Stomach (tissue), 4 donors: ENCODE results near the gene DMAC1.

Source experiments
- POLR2A ChIP-seq, 4 donors: fragments of 450-650 bp; IDR thresholded peaks; one replicate each; pipeline ENCODE4 v1.6.1; 2016; ENCODE audit warnings: antibody characterized with exemption in 4 of 4, control low read depth in 2 of 4, mild to moderate bottlenecking in 1 of 4, moderate library complexity in 1 of 4
- POLR2AphosphoS5 ChIP-seq, 3 donors: sonication (generic); formaldehyde crosslinking; IDR thresholded peaks; one replicate each; pipeline ENCODE4 v1.6.1; 2016; ENCODE audit warnings: antibody characterized with exemption in 3 of 3
- TF ChIP-seq, protein P1 (sequence below), 7 experiments: fragments of 450-650 bp in 4 of 7; fragments of 200-600 bp in 3 of 7; sonication (generic) in 3 of 7; IDR thresholded peaks; one replicate each; pipeline ENCODE4 v1.5.1; 2016 to 2019; ENCODE audit warnings: antibody characterized with exemption in 7 of 7, control low read depth in 2 of 7, mild to moderate bottlenecking in 1 of 7

DNA sequence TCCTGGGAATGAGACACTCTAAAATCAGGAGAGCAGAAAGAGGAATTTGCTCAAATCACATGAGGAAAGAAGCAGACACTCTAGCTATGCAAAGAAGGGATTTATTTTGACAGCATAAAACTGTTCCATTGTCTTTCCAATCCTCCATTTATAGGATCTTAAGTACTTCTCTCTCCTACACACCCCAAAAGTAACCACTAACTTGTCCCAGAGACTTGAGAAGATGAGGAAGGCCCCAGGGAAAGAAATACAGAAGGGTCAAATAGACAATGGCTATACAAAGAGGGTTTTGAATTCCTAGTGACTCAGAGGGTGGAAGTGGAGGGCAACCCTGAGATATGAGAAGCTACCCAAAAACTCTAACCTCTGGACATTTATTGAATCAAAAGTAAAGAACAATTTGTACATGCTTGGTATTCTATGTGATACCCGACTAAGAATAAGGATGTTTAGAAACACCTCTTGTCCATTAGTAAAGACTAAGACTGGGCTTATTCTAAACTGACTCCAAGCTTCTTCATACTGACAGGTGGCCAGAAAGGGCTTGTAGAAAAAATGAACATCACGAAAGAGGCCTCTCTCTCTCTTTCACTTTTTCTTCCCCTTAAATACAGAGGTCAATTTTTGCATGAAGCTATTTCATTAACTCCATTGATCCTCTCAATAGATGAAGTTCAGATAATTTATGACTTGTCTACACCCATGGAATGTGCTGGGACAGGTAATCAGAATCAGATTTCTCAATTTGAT is 20.6 kb downstream of the DMAC1 start:
- TF ChIP-seq, protein P1, sequence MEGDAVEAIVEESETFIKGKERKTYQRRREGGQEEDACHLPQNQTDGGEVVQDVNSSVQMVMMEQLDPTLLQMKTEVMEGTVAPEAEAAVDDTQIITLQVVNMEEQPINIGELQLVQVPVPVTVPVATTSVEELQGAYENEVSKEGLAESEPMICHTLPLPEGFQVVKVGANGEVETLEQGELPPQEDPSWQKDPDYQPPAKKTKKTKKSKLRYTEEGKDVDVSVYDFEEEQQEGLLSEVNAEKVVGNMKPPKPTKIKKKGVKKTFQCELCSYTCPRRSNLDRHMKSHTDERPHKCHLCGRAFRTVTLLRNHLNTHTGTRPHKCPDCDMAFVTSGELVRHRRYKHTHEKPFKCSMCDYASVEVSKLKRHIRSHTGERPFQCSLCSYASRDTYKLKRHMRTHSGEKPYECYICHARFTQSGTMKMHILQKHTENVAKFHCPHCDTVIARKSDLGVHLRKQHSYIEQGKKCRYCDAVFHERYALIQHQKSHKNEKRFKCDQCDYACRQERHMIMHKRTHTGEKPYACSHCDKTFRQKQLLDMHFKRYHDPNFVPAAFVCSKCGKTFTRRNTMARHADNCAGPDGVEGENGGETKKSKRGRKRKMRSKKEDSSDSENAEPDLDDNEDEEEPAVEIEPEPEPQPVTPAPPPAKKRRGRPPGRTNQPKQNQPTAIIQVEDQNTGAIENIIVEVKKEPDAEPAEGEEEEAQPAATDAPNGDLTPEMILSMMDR (IDR thresholded peaks at IDR 0.05), result no peak
- TF ChIP-seq POLR2A (IDR thresholded peaks at IDR 0.05), result no peak
- TF ChIP-seq POLR2AphosphoS5 (IDR thresholded peaks at IDR 0.05), result no peak
